Activated CD4-positive, alpha-beta T cell treated with anti-CD3 and anti-CD28 coated beads, Interleukin-2, amount 10 ng/mL, durations not matched to agents 7 days and 5 days (primary cell): Measurements from ENCODE around the gene LAPTM5. TPM values are rescaled to one million over a fixed set of nuclear protein-coding genes. Genes with fewer than 3 reads are reported as not detected.

Experiments
- CTCF ChIA-PET: fragments of 350-600 bp; sonication (Branson Sonifier 250); formaldehyde crosslinking; loops from one replicate; lab custom pipeline; 2021; ENCODE audit warnings: antibody characterized with exemption; lab: Charles Lee
- POLR2A ChIA-PET: fragments of 350-600 bp; sonication (Branson Sonifier 250); formaldehyde crosslinking; loops from one replicate; lab custom pipeline; 2021; ENCODE audit warnings: antibody characterized with exemption; lab: Charles Lee
- DNase-seq: peaks from one replicate; pipeline ENCODE4 v3.0.0-alpha.2; 2020
- H3K27ac Mint-ChIP-seq: one replicate; pipeline ENCODE4 v1.8.0; 2021; ENCODE audit warnings: mild to moderate bottlenecking, moderate library complexity, mixed read lengths
- H3K27me3 Mint-ChIP-seq: one replicate; pipeline ENCODE4 v1.8.0; 2021; ENCODE audit warnings: mixed read lengths
- H3K36me3 Mint-ChIP-seq: one replicate; pipeline ENCODE4 v1.8.0; 2021; ENCODE audit warnings: low read depth, mixed read lengths
- H3K4me1 Mint-ChIP-seq: one replicate; pipeline ENCODE4 v1.8.0; 2021; ENCODE audit warnings: mixed read lengths
- H3K4me3 Mint-ChIP-seq: one replicate; pipeline ENCODE4 v1.8.0; 2021; ENCODE audit warnings: mild to moderate bottlenecking, moderate library complexity, mixed read lengths
- H3K9me3 Mint-ChIP-seq: one replicate; pipeline ENCODE4 v1.8.0; 2021; ENCODE audit warnings: mixed read lengths
- total RNA-seq, 2 experiments: library from RNA; stranded (reverse); gene quantifications; one replicate each; pipeline ENCODE4 v1.2.3, GENCODE V29; 2021

Gene LAPTM5
- total RNA-seq, 2 experiments from 2014 or later, result 481 to 584 TPM

- POLR2A ChIA-PET, result no interaction called here
- Mint-ChIP-seq H3K4me1 (peaks cover 61% of the 10 kb centered on the region), H3K27ac (no peak overlapping the region), H3K36me3 (no peaks in the 10 kb centered on the region), H3K9me3 (no peaks in the 10 kb centered on the region), H3K4me3 (no peak overlapping the region), H3K27me3 (no peaks in the 10 kb centered on the region)
- DNase-seq, result no peak
- CTCF ChIA-PET, result interaction anchor here (0.9 kb wide), 1 partner anchor 46 kb away, joined by 3 read pairs; no protein-coding TSS in a partner anchor
Measured at GRCh38 chr1:30764396-30764795, 6.8 kb upstream of the LAPTM5 start.

- Mint-ChIP-seq H3K27ac (peak overlapping the region; percentile 31), H3K9me3 (no peaks in the 10 kb centered on the region), H3K27me3 (no peaks in the 10 kb centered on the region), H3K4me3 (no peak overlapping the region), H3K36me3 (peaks cover 2% of the 10 kb centered on the region), H3K4me1 (peaks cover 68% of the 10 kb centered on the region)
- ChIA-PET POLR2A (no interaction called here), CTCF (interaction anchor here (0.9 to 6.3 kb wide), 4 partner anchors 9 to 45 kb away, joined by 3 to 40 read pairs (median 4); no protein-coding TSS in a partner anchor)
- no peak for DNase-seq
Measured at GRCh38 chr1:30763651-30764248, 6.2 kb upstream of the LAPTM5 start.

- POLR2A ChIA-PET, result interaction anchor here (0.5 kb wide), 1 partner anchor 1487 kb away, joined by 4 read pairs; no protein-coding TSS in a partner anchor
- H3K27me3 Mint-ChIP-seq, result no peaks in the 10 kb centered on the region
- CTCF ChIA-PET, result interaction anchor here (1.2 to 6.3 kb wide), 6 partner anchors 9 to 43 kb away, joined by 3 to 40 read pairs (median 10); no protein-coding TSS in a partner anchor
- H3K9me3 Mint-ChIP-seq, result no peaks in the 10 kb centered on the region
- peaks cover 2% of the 10 kb centered on the region for H3K36me3 Mint-ChIP-seq
- no peak overlapping the region for H3K4me3 Mint-ChIP-seq
- DNase-seq, result no peak
- H3K4me1 Mint-ChIP-seq, result peaks cover 72% of the 10 kb centered on the region
- peak overlapping the region; percentile 48 for H3K27ac Mint-ChIP-seq
Measured at GRCh38 chr1:30762930-30763650, 5.5 kb upstream of the LAPTM5 start.

- Mint-ChIP-seq H3K36me3 (peaks cover 2% of the 10 kb centered on the region), H3K4me3 (no peak overlapping the region), H3K27me3 (no peaks in the 10 kb centered on the region), H3K27ac (peak overlapping the region; percentile 48), H3K4me1 (peaks cover 73% of the 10 kb centered on the region), H3K9me3 (no peaks in the 10 kb centered on the region)
- ChIA-PET POLR2A (interaction anchor here (0.5 kb wide), 1 partner anchor 1488 kb away, joined by 4 read pairs; no protein-coding TSS in a partner anchor), CTCF (interaction anchor here (1.2 to 6.3 kb wide), 7 partner anchors 11 to 105 kb away, joined by 3 to 40 read pairs (median 5); no protein-coding TSS in a partner anchor)
- no peak for DNase-seq
Measured at GRCh38 chr1:30762152-30762929, 4.8 kb upstream of the LAPTM5 start.

GRCh38 chr1:30761381-30762151 is 4.0 kb upstream of the LAPTM5 start:
- Mint-ChIP-seq H3K4me3 (peak overlapping the region; percentile 46), H3K36me3 (peaks cover 9% of the 10 kb centered on the region), H3K4me1 (peaks cover 70% of the 10 kb centered on the region), H3K27ac (peak overlapping the region; percentile 97), H3K9me3 (no peaks in the 10 kb centered on the region), H3K27me3 (no peaks in the 10 kb centered on the region)
- DNase-seq, result no peak
- ChIA-PET CTCF (interaction anchor here (1.0 to 6.3 kb wide), 10 partner anchors 10 to 105 kb away, joined by 3 to 40 read pairs (median 5); no protein-coding TSS in a partner anchor), POLR2A (no interaction called here)

GRCh38 chr1:30760596-30761324 is 3.2 kb upstream of the LAPTM5 start:
- Mint-ChIP-seq H3K4me3 (peak overlapping the region; percentile 46), H3K27me3 (no peaks in the 10 kb centered on the region), H3K9me3 (no peaks in the 10 kb centered on the region), H3K27ac (peak overlapping the region; percentile 97), H3K36me3 (peaks cover 16% of the 10 kb centered on the region), H3K4me1 (peaks cover 63% of the 10 kb centered on the region)
- DNase-seq, result no peak
- POLR2A ChIA-PET, result no interaction called here
- CTCF ChIA-PET, result interaction anchor here (1.0 to 6.3 kb wide), 9 partner anchors 10 to 106 kb away, joined by 3 to 40 read pairs (median 5); no protein-coding TSS in a partner anchor

GRCh38 chr1:30759718-30760281 is 2.2 kb upstream of the LAPTM5 start:
- Mint-ChIP-seq H3K36me3 (peaks cover 25% of the 10 kb centered on the region), H3K4me1 (peaks cover 68% of the 10 kb centered on the region), H3K27me3 (no peaks in the 10 kb centered on the region), H3K4me3 (peak overlapping the region; percentile 46), H3K9me3 (no peaks in the 10 kb centered on the region), H3K27ac (peak overlapping the region; percentile 97)
- CTCF ChIA-PET, result interaction anchor here (0.9 to 6.9 kb wide), 7 partner anchors 9 to 40 kb away, joined by 3 to 48 read pairs (median 14); no protein-coding TSS in a partner anchor
- peak; percentile 73 for DNase-seq
- POLR2A ChIA-PET, result interaction anchor here (0.7 kb wide), 1 partner anchor 1578 kb away, joined by 5 read pairs; no protein-coding TSS in a partner anchor

- peaks cover 75% of the 10 kb centered on the region for H3K4me1 Mint-ChIP-seq
- peak overlapping the region; percentile 97 for H3K27ac Mint-ChIP-seq
- H3K36me3 Mint-ChIP-seq, result peaks cover 31% of the 10 kb centered on the region
- no peaks in the 10 kb centered on the region for H3K9me3 Mint-ChIP-seq
- no peak for DNase-seq
- peak overlapping the region; percentile 96 for H3K4me3 Mint-ChIP-seq
- ChIA-PET CTCF (interaction anchor here (1.1 to 6.9 kb wide), 6 partner anchors 9 to 39 kb away, joined by 4 to 48 read pairs (median 16); no protein-coding TSS in a partner anchor), POLR2A (no interaction called here)
- no peaks in the 10 kb centered on the region for H3K27me3 Mint-ChIP-seq
Measured at GRCh38 chr1:30758785-30759380, 1.3 kb upstream of the LAPTM5 start.

- ChIA-PET CTCF (interaction anchor here (0.6 to 6.9 kb wide), 9 partner anchors 8 to 1172 kb away, joined by 3 to 48 read pairs (median 14); no protein-coding TSS in a partner anchor), POLR2A (interaction anchor here (1.0 kb wide), 1 partner anchor 10 kb away, joined by 3 read pairs; no protein-coding TSS in a partner anchor)
- peak overlapping the region; percentile 97 for H3K27ac Mint-ChIP-seq
- no peaks in the 10 kb centered on the region for H3K27me3 Mint-ChIP-seq
- H3K4me3 Mint-ChIP-seq, result peak overlapping the region; percentile 96
- peaks cover 78% of the 10 kb centered on the region for H3K4me1 Mint-ChIP-seq
- no peaks in the 10 kb centered on the region for H3K9me3 Mint-ChIP-seq
- H3K36me3 Mint-ChIP-seq, result peaks cover 38% of the 10 kb centered on the region
- no peak for DNase-seq
Measured at GRCh38 chr1:30758121-30758688, 631 bp upstream of the LAPTM5 start.
